SK-N-SH (cell line): ENCODE measurements around the gene AP3B2. TPM values are rescaled to one million over a fixed set of nuclear protein-coding genes. Genes with fewer than 3 reads are reported as not detected.

ENCODE experiments used
- CTCF ChIA-PET: fragments of 300-600, 350-600 bp; formaldehyde crosslinking; extraction: SDS; loops from one replicate; lab custom pipeline; 2021; lab: Yijun Ruan, JAX
- POLR2A ChIA-PET: fragments of 350-600 bp; sonication (Branson Sonifier 250); formaldehyde crosslinking; extraction: SDS; loops from one replicate; lab custom pipeline; 2020; ENCODE audit warnings: antibody characterized with exemption, inconsistent platforms; lab: Yijun Ruan, JAX
- DNase-seq: peaks from one replicate; pipeline ENCODE4 v3.0.0; 2012
- H2AFZ ChIP-seq: fragments of 200-600 bp; sonication (generic); 2 replicates; pipeline ENCODE4 v1.8.1; 2016; ENCODE audit warnings: antibody characterized with exemption, mild to moderate bottlenecking, low read depth
- H3F3A ChIP-seq: fragments of 200-600 bp; sonication (generic); replicated peaks from 2 replicates; pipeline ENCODE3; 2016; ENCODE audit warnings: antibody characterized with exemption, mild to moderate bottlenecking; ENCODE audit not compliant: insufficient read depth
- H3K27ac ChIP-seq, 2 experiments: fragments of 200-500 bp in 1 of 2; fragments of 200-600 bp in 1 of 2; sonication (Bioruptor generic) in 1 of 2; sonication (generic), shearing (Covaris generic) in 1 of 2; 2 replicates each; pipeline versions ENCODE4 v1.5.1 to v1.6.1; 2014 to 2016; ENCODE audit warnings: low read depth in 2 of 2, inconsistent platforms in 1 of 2, low read length in 1 of 2, mild to moderate bottlenecking in 1 of 2, mixed read lengths in 1 of 2
- H3K27me3 ChIP-seq: fragments of 200-600 bp; sonication (generic), shearing (Covaris generic); 2 replicates; pipeline ENCODE4 v1.6.1; 2016; ENCODE audit warnings: mixed run types; ENCODE audit not compliant: insufficient read depth
- H3K36me3 ChIP-seq, 2 experiments: fragments of 200-500 bp in 1 of 2; fragments of 200-600 bp in 1 of 2; sonication (Bioruptor generic) in 1 of 2; sonication (generic) in 1 of 2; replicated peaks in 1 of 2; 2 replicates each; pipeline versions ENCODE3 to v1.5.1; 2014 to 2016; ENCODE audit warnings: low read length in 1 of 2, mild to moderate bottlenecking in 1 of 2; ENCODE audit not compliant: insufficient read depth in 2 of 2, control insufficient read depth in 1 of 2
- H3K4me1 ChIP-seq, 2 experiments: fragments of 200-500 bp in 1 of 2; fragments of 200-600 bp in 1 of 2; sonication (Bioruptor generic) in 1 of 2; sonication (generic), shearing (Covaris generic) in 1 of 2; 2 replicates each; pipeline versions ENCODE4 v1.5.1 to v1.6.1; 2014 to 2016; ENCODE audit warnings: low read depth in 1 of 2, low read length in 1 of 2, mixed run types in 1 of 2; ENCODE audit not compliant: insufficient read depth in 2 of 2, control insufficient read depth in 1 of 2
- H3K4me2 ChIP-seq: fragments of 200-600 bp; sonication (generic), shearing (Covaris generic); 2 replicates; pipeline ENCODE4 v1.6.1; 2017; ENCODE audit warnings: mixed run types
- H3K4me3 ChIP-seq, 2 experiments: fragments of 200-500 bp in 1 of 2; fragments of 200-600 bp in 1 of 2; sonication (Bioruptor generic) in 1 of 2; sonication (generic), shearing (Covaris generic) in 1 of 2; 2 replicates each; pipeline versions ENCODE4 v1.5.1 to v1.8.1; 2014 to 2016; ENCODE audit warnings: low read depth in 2 of 2, inconsistent platforms in 1 of 2, low read length in 1 of 2, mild to moderate bottlenecking in 1 of 2, mixed read lengths in 1 of 2, moderate library complexity in 1 of 2
- H3K79me2 ChIP-seq: fragments of 200-600 bp; sonication (generic); 2 replicates; pipeline ENCODE4 v1.8.1; 2017; ENCODE audit warnings: mild to moderate bottlenecking; ENCODE audit not compliant: insufficient read depth
- H3K9ac ChIP-seq: fragments of 200-600 bp; sonication (generic); 2 replicates; pipeline ENCODE4 v1.6.1; 2017; ENCODE audit warnings: mixed run types
- H3K9me2 ChIP-seq: fragments of 200-600 bp; sonication (generic); 2 replicates; pipeline ENCODE4 v1.6.1; 2017; ENCODE audit warnings: mixed run types
- H3K9me3 ChIP-seq: fragments of 200-600 bp; sonication (generic); 2 replicates; pipeline ENCODE4 v1.6.1; 2017; ENCODE audit warnings: mixed run types, mild to moderate bottlenecking, moderate library complexity
- H4K20me1 ChIP-seq: fragments of 200-600 bp; sonication (generic); 2 replicates; pipeline ENCODE4 v1.6.1; 2017; ENCODE audit warnings: mild to moderate bottlenecking, mixed run types; ENCODE audit not compliant: insufficient read depth
- CHD2 ChIP-seq: fragments of 150-350 bp; IDR thresholded peaks from 2 replicates; pipeline ENCODE4 v1.6.1; 2018; ENCODE audit warnings: low read length; ENCODE audit not compliant: partially characterized antibody
- ELF1 ChIP-seq: IDR thresholded peaks from 2 replicates; pipeline ENCODE4 v1.4.0; 2012
- EP300 ChIP-seq, 2 experiments: IDR thresholded peaks; 2 replicates each; pipeline versions ENCODE4 v1.4.0 to v1.6.1; 2012; ENCODE audit warnings: borderline replicate concordance in 1 of 2, low read depth in 1 of 2, low read length in 1 of 2
- FOXJ3 ChIP-seq: sonication (generic); formaldehyde crosslinking; IDR thresholded peaks from 2 replicates; pipeline ENCODE4 v1.5.1; 2020; ENCODE audit warnings: mild to moderate bottlenecking, missing genetic modification reagents
- GABPA ChIP-seq: IDR thresholded peaks from 2 replicates; pipeline ENCODE4 v1.4.0; 2012; ENCODE audit warnings: low read depth, mild to moderate bottlenecking
- GATA2 ChIP-seq: sonication (generic); formaldehyde crosslinking; IDR thresholded peaks from 2 replicates; pipeline ENCODE4 v1.5.0; 2020; ENCODE audit warnings: mild to moderate bottlenecking, missing genetic modification reagents
- JUND ChIP-seq: IDR thresholded peaks from 2 replicates; pipeline ENCODE4 v1.4.0; 2012
- MAX ChIP-seq: IDR thresholded peaks from 2 replicates; pipeline ENCODE4 v1.4.0; 2012; ENCODE audit warnings: low read depth
- MEF2A ChIP-seq: IDR thresholded peaks from 2 replicates; pipeline ENCODE4 v1.4.0; 2012; ENCODE audit warnings: low read depth, borderline replicate concordance
- MXI1 ChIP-seq: IDR thresholded peaks from 2 replicates; pipeline ENCODE4 v1.6.1; 2012; ENCODE audit warnings: mild to moderate bottlenecking, low read depth, low read length, improper control_type of control experiment
- NRF1 ChIP-seq: IDR thresholded peaks from 2 replicates; pipeline ENCODE4 v1.6.1; 2012; ENCODE audit warnings: low read depth, mild to moderate bottlenecking, low read length
- PBX3 ChIP-seq: IDR thresholded peaks from 2 replicates; pipeline ENCODE4; 2012
- POLR2AphosphoS5 ChIP-seq: IDR thresholded peaks from 2 replicates; pipeline ENCODE4 v1.6.1; 2012; ENCODE audit warnings: low read depth, low read length
- RAD21 ChIP-seq: IDR thresholded peaks from 2 replicates; pipeline ENCODE4 v1.6.1; 2012; ENCODE audit warnings: mild to moderate bottlenecking, low read length
- RCOR1 ChIP-seq: fragments of 150-350 bp; IDR thresholded peaks from 2 replicates; pipeline ENCODE4 v1.6.1; 2017; ENCODE audit warnings: antibody characterized with exemption, low read length
- REST ChIP-seq: IDR thresholded peaks from 2 replicates; pipeline ENCODE4 v1.6.1; 2012; ENCODE audit warnings: mild to moderate bottlenecking, low read depth, low read length, moderate library complexity
- SIN3A ChIP-seq: IDR thresholded peaks from 2 replicates; pipeline ENCODE4 v1.6.1; 2012; ENCODE audit warnings: low read depth, mild to moderate bottlenecking, low read length, moderate library complexity, borderline replicate concordance
- SMC3 ChIP-seq: IDR thresholded peaks from 2 replicates; pipeline ENCODE4 v1.6.1; 2012; ENCODE audit warnings: low read depth, low read length, improper control_type of control experiment
- TAF1 ChIP-seq: IDR thresholded peaks from 2 replicates; pipeline ENCODE4 v1.6.1; 2012; ENCODE audit warnings: low read depth, mild to moderate bottlenecking, low read length, moderate library complexity, borderline replicate concordance
- USF1 ChIP-seq: IDR thresholded peaks from 2 replicates; pipeline ENCODE4 v1.4.0; 2012; ENCODE audit warnings: low read depth, borderline replicate concordance
- USF2 ChIP-seq: fragments of 150-350 bp; IDR thresholded peaks from 2 replicates; pipeline ENCODE4 v1.6.1; 2017; ENCODE audit warnings: antibody characterized with exemption, low read length, low read depth, borderline replicate concordance
- YY1 ChIP-seq: IDR thresholded peaks from 2 replicates; pipeline ENCODE4 v1.4.0; 2012; ENCODE audit warnings: low read depth, mild to moderate bottlenecking
- ZBTB33 ChIP-seq: IDR thresholded peaks from 2 replicates; pipeline ENCODE4 v1.4.0; 2012; ENCODE audit warnings: low read depth, borderline replicate concordance
- WGBS: methylation state at CpG from one replicate; pipeline ENCODE4 v1.1.6; 2017; ENCODE audit warnings: low lambda C conversion rate; 5-methylcytosine and 5-hydroxymethylcytosine counted together
- polyA plus RNA-seq, 3 experiments: library from polyadenylated mRNA; depleted of rRNA; stranded (reverse); fragments of >200 nt; gene quantifications; 2 replicates each; pipeline ENCODE4 v1.2.3, GENCODE V29; 2012

AP3B2 gene
- polyA plus RNA-seq, 1 of the 3 experiments (the other 2 are of a cell fraction) = 0.77 TPM

- POLR2A ChIA-PET = interaction anchor here (0.8 to 3.5 kb wide), 14 partner anchors 9 to 210 kb away, joined by 3 to 35 read pairs (median 4); partner anchors contain the start of genes AP3B2 and RPS17
- peaks cover 13% of the 10 kb centered on the region for H4K20me1 ChIP-seq
- H3K9ac ChIP-seq = peak overlapping the region; percentile 80
- WGBS = 2% methylated on average over 37 of the region's 47 CpGs
- peak; percentile 88 for DNase-seq
- no peaks in the 10 kb centered on the region for H3K9me3 ChIP-seq
- TF ChIP-seq GATA2 (CRISPR knock-in tag) = peak; percentile 44
- TF ChIP-seq GABPA = peak; percentile 99
- TF ChIP-seq RCOR1 = no peak
- peak; percentile 88 for TF ChIP-seq TAF1
- 0 out of 2 replicates have a peak, but pooled peaks have one; percentile 3 for TF ChIP-seq REST
- TF ChIP-seq POLR2AphosphoS5 = peak; percentile 98
- peak; percentile 96 for TF ChIP-seq MXI1
- TF ChIP-seq USF2 = no peak
- TF ChIP-seq PBX3 = no peak
- TF ChIP-seq CHD2 = no peak
- TF ChIP-seq MAX = peak; percentile 98
- TF ChIP-seq USF1 = peak; percentile 50; the same call in 1 of the 2 replicates
- TF ChIP-seq YY1 = peak; percentile 58; the same call in 1 of the 2 replicates
- TF ChIP-seq ZBTB33 = peak; percentile 65; the same call in 1 of the 2 replicates
- no peak for TF ChIP-seq JUND
- TF ChIP-seq SIN3A = peak; percentile 55; the same call in 1 of the 2 replicates
- TF ChIP-seq ELF1 = peak; percentile 46; the same call in 1 of the 2 replicates
- TF ChIP-seq EP300 (IDR thresholded peaks at IDR 0.05; ENCODE audit: borderline replicate concordance in 1 of 2, low read depth in 1 of 2, low read length in 1 of 2) = peak in 1 of 2 experiments; percentile 80; a peak in 2 of 4 replicates
- TF ChIP-seq RAD21 = no peak
- TF ChIP-seq MEF2A = no peak
- peak; percentile 31; the same call in 1 of the 2 replicates for TF ChIP-seq FOXJ3 (CRISPR knock-in tag)
- TF ChIP-seq SMC3 = 0 out of 2 replicates have a peak, but pooled peaks have one; percentile 24
- peak; percentile 72 for TF ChIP-seq NRF1
- TF ChIP-seq, all 33 proteins: peak for 16
- CTCF ChIA-PET = interaction anchor here (1.0 to 3.4 kb wide), 4 partner anchors 13 to 250 kb away, joined by 3 to 17 read pairs (median 4); partner anchors contain the start of gene RPS17
- Histone ChIP-seq H3K27ac (peak overlapping the region; percentile 79 to 93), H3K79me2 (peaks cover 49% of the 10 kb centered on the region), H3K4me1 (peaks cover 3 to 6% of the 10 kb centered on the region in 2 experiments; a peak in 2 of 4 replicates), H3K4me2 (peak overlapping the region; percentile 88), H3K9me2 (no peaks in the 10 kb centered on the region), H3F3A (peaks cover 8% of the 10 kb centered on the region), H3K36me3 (peaks cover 20 to 21% of the 10 kb centered on the region in 2 experiments), H3K4me3 (peak overlapping the region; percentile 83 to 84), H3K27me3 (no peaks in the 10 kb centered on the region), H2AFZ (peak overlapping the region; percentile 92)
These were observed 40.5 kb upstream of the AP3B2 start for GRCh38 chr15:82749951-82750830.
